ENCODE results near the gene FBXL19.

Gene FBXL19

DNA sequence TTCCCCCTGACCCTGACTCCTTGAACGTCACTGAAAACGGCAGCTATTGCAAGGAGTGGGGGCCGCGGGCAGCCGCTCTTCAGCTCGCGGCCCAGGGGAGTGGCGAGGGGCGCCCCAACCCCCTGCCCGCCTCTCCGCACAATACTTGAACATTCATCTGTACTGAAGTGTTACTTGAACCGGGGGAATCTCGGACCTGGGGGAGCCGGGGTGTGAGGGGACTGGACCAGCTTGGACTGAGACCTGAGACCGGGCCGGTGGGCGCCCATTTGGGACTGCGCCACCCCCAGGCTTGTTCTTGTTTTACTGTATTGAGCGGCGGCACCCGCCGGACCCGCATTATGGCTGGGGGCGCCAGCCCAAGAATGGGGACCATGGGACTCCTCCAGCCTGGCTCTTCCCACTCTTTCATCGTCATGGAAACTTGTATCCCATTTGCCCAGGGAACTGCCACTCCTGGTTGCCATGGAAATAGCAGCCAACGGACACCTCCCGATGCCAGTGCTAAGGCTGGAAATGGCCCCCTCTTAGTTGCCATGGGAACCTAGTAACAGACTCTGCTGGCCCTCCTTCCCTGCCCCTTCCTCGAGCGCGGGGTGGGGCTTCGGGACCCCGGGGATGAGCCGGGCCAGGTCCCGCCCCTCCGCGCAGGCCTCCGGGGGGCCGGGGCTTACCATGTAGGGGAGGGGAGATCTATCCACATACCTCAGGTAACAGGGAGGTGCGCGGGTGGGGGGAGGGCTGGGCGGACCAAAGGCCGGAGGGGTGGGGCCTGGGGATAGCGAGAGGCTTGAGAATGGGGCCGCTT, 24.7 kb downstream of the FBXL19 start:
- DNase-seq, result no peak

DNA sequence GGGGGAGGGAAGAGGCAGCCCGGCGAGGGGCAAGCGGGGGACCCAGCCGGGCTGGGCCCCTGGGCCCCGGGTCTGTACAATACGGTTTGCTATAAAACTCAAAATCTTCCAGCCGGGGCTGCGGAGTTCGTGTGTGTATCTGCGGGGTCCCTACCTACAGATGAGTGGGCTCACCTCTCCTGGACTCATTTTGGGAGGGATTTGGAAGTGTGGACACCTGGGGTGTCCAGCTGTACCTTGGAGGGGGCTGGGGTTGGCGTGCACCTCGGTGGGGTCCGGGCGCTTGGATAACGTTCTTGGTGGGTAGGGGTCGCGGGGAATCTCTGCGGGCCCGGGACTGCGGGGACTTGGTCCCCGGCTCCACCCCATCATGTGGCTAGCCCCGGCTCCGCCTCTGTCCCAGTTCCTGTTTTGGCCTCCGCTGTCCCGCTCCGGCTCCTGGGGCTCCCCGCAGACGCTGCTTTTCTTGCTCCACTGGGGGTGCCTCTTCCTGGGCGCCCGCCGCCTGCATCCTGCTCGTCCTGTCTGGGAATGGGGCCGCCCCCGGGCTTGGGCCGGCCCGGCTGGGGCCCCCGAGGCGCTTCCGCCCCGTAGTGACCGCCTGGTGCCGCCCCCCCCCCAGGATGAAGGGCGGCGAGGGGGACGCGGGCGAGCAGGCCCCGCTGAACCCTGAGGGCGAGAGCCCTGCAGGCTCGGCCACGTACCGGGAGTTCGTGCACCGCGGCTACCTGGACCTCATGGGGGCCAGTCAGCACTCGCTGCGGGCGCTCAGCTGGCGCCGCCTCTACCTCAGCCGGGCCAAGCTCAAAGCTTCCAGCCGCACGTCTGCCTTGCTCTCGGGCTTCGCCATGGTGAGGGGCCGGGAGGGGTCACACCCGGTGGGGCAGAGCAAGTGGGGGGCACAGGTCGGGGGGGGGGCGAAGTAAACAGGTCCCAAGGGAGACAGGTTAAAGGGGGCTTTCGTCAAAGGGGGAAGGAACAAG, 25.6 kb downstream of the FBXL19 start, which contains the start of gene ORAI3:
Gene ORAI3, plus strand, starts transcription at position 402 of the 983 bp plus-strand sequence. Its CDS starts 222 bp downstream, at position 624.
- DNase-seq, result peak; percentile 55

DNA sequence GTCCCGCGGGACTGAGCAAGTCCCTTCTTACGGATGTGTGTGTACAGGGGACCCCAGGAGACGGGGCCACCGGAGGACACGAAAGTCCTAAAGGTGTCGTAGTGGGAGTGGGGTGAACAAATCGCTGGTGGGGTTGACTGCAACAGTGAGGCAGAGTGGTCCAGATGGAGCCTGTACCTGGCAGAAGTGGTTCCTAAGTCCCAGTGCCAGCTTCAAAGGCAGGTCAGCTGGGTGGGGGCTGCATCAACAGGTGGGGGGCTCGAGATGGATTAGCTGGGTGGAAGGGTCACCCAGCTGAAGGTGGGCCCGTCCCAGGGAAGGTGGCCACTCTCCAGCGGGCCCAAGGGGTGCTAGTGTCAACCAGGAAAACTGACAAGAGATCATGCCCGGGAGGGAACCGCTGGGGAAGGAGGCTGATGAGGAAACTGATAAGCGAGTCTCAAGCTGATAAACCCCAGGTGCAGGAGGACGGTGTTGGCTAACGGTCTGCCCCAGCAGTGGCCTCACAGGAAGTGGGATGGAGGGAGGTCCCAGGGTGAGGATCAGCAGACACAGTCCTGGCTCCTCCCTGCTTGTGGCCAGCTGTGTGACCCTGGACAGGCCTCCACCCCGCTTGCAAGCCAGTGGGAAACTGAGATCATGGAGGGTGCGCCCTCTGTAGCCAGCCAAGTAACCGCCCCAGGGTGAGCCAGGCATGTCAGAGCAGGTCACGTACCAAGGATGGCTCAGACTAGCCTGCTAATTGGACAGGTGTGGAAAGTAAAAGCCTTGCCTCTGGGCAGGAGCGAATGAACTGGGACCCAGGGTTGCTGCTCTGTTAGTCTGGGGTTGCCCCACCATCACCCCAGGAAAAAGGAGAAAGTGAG, 26.5 kb downstream of the FBXL19 start:
- peak; percentile 19 for DNase-seq

DNA sequence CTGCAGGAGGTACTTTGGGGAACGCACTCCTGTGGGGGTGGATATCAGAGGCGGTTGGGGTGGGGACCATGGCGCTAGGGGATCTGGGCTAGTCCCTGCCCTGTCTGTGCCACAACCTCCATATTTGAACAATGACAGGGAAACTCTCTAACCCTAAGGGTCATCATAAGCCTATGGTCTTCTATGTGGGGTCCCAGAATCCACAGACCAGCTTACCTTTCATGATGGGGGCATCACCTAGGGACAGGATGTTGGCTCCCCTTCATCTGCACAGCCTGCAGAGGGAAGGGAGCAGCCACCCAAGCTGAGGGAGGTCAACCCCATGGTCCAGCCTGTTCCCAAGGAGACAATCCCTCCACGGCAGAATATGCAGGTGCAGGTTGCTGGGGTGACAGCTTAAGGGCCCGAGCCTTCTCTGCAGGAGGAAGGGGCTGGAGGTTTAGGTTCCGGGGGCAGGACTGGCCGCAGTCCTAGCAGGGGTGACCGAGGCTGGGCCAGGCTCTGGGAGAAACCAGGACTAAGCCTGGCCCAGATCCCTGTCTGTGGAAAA, 27.2 kb downstream of the FBXL19 start:
- DNase-seq, result no peak

DNA sequence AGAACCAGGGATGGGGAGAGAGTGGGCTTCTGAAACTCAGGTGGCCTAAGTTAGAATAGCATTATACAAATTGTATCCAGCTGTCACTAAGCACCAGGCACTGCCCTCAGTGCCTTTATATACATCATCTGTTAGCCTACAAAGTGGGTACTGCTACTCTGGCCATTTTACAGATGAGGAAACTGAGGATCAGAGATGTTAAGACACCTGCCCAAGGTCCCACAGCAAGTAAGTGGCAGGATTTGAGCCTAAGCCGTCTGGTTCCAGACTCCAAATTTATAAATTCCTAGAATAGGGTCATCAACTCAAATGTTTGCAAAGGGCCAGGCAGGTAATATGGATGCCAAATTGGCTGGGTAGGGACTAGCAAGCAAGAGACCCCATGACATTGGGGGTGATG, 27.8 kb downstream of the FBXL19 start:
- DNase-seq, result no peak

DNA sequence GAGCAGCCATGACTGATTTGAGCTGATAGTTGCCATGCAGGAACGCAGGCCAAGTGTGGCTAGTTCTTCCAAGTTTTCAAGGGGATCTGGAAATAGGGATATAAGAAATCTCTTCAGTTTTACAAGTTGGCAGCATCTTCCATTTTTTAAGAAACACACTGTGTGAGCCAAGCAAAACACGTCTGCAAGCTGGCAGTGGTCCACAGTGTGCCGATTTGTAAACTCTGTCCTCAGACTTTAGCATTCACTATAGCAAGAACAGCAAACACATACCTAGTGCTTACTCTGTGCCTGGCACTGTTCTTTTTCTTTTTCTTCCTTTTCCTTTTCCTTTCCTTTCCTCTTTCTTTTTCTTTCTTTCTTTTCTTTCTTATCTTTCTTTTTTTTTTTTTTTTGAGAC, 28.4 kb downstream of the FBXL19 start:
- DNase-seq, result no peak

DNA sequence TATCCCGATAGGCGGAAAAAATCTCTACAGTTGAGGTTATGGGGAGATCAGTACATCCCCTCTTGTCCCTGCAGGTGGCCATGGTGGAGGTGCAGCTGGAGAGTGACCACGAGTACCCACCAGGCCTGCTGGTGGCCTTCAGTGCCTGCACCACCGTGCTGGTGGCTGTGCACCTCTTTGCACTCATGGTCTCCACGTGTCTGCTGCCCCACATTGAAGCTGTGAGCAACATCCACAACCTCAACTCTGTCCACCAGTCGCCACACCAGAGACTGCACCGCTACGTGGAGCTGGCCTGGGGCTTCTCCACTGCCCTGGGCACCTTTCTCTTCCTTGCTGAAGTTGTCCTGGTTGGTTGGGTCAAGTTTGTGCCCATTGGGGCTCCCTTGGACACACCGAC, 29.7 kb downstream of the FBXL19 start:
- no peak for DNase-seq

DNA sequence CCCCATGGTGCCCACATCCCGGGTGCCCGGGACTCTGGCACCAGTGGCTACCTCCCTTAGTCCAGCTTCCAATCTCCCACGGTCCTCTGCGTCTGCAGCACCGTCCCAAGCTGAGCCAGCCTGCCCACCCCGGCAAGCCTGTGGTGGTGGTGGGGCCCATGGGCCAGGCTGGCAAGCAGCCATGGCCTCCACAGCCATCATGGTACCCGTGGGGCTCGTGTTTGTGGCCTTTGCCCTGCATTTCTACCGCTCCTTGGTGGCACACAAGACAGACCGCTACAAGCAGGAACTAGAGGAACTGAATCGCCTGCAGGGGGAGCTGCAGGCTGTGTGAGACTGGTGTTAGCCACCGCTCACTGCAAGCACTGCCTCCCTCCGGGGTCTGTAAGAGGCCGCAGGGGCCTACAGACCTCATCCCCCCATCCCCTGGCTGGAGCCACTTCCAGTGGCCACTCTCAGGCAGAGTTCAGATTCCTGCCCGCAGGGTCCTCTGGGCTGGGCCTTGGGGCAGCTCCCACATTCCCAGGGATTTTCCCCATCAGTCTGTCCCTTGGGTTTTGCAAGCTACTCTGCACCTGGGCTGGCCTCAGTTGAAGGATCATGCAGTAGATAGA, 30.2 kb downstream of the FBXL19 start:
- DNase-seq, result peak; percentile 64

DNA sequence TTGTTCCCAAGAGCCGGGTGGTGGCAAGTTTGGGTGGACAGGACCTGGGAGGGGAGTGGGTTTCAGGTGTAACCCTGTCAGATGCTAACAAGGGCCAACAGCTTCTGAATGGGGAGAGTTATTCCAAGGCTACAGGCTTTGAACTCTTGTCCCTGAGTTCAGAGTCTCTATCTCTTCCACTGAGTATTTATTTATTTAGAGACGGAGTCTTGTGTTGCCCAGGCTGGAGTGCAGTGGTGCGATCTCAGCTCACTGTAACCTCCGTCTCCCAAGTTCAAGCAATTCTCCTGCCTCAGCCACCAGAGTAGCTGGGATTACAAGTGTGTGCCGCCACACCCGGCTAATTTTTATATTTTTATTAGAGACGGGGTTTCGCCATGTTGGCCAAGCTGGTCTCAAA, 31.6 kb downstream of the FBXL19 start:
- no peak for DNase-seq

DNA sequence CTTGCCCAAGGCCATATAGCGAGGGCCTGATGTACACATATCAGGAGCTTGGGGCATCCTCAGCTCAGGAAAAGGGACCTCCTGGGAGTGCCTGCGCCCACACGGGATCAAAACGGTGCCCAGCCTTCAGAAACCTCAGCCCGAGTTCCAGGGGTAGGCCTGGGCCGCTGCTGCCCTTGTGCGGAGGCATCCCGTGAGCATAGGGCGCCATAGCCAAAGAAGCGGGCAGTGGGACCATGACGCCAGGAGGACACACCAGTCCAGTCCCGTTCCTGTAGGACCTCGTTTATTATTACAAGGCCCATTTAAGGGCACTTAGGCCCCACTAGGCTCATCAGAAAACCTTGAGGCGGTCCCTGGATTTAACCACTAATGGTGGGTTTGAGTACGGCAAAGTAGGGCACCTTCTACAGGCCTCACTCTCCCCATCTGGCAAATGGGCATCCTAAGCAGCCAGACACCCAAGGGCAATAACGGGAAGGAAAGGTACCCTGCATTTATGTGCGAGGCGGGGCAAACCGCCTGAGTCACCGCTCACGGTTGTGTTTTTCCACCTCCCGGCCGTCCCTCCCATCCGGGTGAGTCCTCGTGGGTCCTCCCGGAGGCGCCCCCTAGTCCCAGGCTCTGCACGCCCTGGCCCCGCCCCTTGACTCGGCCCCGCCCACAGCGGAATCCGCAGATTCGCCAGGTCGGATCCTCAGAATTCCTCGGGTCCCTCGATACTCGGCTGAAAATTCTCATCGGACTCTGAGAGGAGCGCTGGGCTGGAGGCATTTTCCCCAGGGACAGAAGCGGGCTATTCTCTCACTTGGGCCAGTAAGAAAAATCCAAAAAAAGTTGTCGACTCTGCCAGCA, 33.5 kb downstream of the FBXL19 start:
- peak; percentile 79 for DNase-seq

DNA sequence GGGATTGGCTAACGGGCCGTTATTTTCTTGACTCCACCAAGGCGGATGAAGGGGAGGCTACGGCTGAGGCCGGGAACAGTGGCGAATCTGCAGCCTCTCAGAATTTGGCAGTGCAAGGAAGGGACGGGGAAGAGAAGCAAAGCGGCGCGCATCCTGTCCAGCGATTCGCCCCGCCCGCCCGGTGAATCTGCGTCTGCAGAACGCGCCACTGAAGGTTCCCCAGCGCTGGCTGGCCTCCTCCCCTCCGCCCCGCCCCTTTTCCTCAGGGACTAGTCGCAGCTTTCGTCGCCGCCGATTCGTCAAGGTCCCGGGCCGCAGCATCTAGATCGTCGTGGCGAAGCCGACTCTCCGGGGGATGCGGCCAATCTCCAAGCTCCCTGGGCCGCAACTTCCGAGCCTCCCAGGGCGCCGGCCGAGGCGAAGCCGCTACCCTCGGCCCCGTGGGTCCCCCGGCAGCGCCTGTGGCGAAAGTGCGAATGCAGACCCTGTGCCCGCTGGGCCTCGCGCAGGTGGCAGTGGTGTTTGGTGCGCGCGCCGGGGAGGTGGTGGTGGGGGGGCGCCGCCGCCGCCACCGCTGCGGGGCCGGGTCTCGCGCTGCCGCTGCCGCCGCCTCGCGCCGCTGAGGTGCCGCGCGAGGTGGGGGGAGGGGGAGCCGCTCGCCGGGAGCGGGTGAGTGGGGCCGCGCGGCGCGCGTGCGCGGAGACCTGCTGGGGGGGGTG, 34.2 kb downstream of the FBXL19 start, which contains the start of gene SETD1A:
Gene SETD1A, plus strand, starts transcription at position 299 of the 719 bp plus-strand sequence. CDS start 978 bp downstream, outside the sequence.
- peak; percentile 94 for DNase-seq

DNA sequence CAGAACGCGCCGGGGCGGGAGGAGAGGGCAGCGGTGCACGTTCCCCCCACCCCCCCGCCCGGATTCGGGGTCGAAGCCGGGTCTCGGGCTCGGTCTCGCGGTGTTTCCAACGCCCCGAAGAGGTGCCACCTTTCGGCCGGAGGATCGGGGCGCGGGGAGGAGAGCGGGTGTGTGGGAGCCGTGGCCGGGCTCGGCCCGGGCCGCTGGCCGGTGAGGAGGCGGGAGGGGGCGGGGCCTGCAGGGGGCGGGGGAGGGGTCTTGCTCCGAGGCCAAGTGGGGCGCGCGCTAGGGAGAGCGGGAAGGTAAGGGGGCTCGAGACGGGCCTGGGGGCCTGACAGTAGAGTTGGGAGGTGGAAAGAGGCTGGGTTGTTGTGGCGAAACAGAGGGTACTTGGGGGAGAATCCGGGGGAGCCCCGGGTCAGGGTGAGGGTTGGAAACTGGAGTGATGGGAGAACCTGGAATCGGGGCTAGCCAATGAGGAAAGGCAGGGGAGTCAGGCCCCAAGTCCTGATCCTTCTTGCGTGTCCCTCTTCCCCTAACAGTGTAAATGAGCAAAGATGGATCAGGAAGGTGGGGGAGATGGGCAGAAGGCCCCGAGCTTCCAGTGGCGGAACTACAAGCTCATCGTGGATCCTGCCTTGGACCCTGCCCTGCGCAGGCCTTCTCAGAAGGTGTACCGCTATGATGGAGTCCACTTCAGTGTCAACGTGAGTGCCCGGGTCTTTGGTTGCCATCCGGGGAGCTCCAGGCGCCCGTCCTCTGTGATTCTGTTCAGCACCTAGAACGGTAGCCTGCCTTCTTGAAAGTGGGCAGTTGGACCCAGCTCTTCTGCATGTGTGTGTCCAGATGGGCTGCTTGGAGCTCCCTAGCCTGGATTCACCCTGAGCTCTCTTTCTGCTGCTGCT, 35.1 kb downstream of the FBXL19 start:
- no peak for DNase-seq

DNA sequence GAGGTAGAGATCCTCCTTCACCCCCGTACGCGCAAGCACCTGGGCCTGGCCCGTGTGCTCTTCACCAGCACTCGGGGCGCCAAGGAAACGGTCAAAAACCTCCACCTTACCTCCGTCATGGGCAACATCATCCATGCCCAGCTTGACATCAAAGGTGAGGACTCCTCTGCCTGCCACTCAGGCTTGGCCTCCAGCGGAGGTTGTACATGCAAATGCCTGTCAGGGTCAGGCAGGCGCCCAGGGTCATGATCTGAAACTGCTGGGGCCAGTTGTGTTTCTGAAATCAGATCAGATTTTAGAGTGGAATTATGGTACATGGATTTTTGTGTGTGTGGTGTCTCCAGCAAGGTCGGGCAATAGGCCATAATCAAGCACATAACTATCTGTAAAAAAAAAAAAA, 38.0 kb downstream of the FBXL19 start:
- no peak for DNase-seq

DNA sequence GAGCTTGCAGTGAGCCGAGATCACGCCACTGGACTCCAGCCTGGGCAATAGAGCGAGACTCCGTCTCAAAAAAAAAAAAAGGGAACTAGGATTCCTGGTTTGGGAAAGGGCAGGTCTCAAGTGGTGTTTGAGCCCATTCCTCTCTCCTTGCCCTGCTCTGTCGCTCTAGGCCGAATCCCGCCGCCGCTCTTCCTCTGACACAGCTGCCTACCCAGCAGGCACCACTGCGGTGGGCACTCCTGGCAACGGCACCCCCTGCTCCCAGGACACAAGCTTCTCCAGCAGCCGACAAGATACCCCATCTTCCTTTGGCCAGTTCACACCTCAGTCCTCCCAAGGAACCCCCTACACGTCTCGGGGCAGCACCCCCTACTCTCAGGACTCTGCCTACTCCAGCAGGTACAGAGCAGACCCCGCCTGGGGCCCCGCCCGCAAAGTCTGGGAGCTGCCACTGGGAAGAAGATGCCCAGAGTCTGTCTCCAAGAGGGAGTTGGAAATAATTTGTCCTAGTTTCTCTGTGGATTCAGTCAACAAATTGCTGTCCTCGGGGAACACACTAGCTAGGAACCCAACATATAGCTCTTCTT, 40.6 kb downstream of the FBXL19 start:
- DNase-seq, result no peak

DNA sequence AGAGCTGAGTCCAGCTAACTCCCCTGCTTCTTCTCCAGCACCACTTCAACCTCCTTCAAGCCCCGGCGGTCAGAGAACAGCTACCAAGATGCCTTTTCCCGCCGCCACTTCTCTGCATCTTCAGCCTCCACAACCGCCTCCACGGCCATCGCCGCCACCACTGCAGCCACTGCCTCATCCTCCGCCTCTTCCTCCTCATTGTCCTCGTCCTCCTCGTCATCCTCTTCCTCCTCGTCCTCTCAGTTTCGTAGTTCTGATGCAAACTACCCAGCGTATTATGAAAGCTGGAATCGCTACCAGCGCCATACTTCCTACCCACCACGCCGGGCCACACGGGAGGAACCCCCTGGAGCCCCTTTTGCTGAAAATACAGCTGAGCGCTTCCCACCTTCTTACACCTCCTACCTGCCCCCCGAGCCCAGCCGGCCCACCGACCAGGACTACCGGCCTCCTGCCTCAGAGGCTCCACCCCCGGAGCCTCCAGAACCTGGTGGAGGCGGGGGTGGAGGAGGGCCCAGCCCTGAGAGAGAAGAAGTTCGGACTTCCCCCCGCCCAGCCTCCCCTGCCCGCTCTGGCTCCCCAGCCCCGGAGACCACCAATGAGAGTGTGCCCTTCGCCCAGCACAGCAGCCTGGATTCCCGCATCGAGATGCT, 41.3 kb downstream of the FBXL19 start:
- no peak for DNase-seq

DNA sequence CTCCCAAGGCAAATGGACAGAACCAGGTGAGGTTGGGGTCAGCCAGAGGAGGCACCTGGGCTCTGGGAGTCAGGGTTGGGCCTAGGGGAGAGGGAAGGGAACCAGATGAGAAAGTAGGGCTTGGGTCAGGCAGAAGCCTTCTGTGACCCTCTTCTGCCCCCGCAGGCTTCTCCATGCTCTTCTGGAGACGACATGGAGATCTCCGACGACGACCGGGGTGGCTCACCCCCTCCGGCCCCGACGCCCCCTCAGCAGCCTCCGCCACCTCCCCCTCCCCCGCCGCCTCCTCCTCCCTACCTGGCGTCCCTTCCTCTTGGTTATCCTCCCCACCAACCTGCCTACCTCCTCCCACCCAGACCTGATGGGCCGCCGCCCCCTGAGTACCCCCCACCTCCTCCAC, 42.1 kb downstream of the FBXL19 start:
- DNase-seq, result no peak

DNA sequence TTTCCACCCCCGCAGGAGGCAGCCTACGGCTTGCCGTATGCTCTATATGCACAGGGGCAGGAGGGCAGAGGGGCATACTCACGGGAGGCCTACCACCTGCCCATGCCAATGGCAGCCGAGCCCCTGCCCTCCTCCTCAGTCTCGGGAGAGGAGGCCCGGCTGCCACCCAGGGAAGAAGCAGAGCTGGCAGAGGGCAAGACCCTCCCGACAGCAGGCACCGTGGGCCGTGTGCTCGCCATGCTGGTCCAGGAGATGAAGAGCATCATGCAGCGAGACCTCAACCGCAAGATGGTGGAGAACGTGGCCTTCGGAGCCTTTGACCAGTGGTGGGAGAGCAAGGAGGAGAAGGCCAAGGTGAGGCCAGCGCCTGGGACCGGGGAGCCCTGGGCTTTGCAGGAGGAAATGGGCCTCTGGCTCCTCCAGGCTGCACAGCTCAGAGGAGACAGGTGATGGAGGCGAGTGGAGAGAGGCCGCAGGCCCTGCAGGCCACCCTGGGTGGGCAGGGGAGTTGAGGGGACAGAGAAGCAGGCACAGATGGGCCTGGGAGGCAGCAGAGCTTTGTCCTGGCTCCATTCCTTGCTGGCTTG, 42.8 kb downstream of the FBXL19 start:
- no peak for DNase-seq

DNA sequence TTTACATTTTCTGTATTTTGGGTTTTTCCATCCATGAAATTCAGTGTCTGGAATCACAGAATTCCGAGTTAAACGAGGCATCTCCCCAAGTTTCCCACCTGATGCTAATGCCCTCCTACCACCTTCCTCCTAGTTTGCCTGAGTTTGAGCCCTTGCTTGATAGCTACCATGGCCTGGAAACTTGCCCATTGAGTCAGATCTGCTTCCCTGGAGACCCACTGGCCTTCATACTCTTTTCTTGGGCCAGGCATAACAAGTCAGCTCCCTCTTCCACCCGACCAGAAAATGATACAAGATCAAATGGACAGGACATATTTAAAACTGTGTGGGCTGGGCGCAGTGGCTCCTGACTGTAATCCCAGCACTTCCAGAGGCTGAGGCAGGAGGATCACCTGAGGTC, 44.4 kb downstream of the FBXL19 start:
- no peak for DNase-seq

Measured in GDM1 (cell line).